Measurements from ENCODE around the gene CPE.

CPE gene

GRCh38 chr4:165454426-165454825, 75.6 kb downstream of the CPE start:
- no peaks in the 10 kb centered on the region for H3K36me3 ChIP-seq (ENCODE audit: control insufficient read depth, insufficient read depth, low read length)
- no peak overlapping the region for H4K8ac ChIP-seq (ENCODE audit: low read depth, low read length)
- H3K79me2 ChIP-seq (ENCODE audit: control insufficient read depth, insufficient read depth, low read length): no peaks in the 10 kb centered on the region
- H2BK5ac ChIP-seq (ENCODE audit: low read length): no peak overlapping the region
- H2AK5ac ChIP-seq (ENCODE audit: low read length): no peak overlapping the region
- H3K79me1 ChIP-seq (ENCODE audit: low read length): no peaks in the 10 kb centered on the region
- no peak overlapping the region for H3K18ac ChIP-seq (ENCODE audit: low read length)
- no peak for DNase-seq
- H2BK120ac ChIP-seq (ENCODE audit: low read depth, low read length): no peak overlapping the region
- no peak overlapping the region for H3K23ac ChIP-seq (ENCODE audit: low read length)
- H3K4me3 ChIP-seq (ENCODE audit: low read length): no peak overlapping the region
- WGBS (ENCODE audit: extremely low coverage, insufficient coverage, low lambda C conversion rate): no CpG with 5 or more reads among the region's 2 CpGs
- H3K27ac ChIP-seq (ENCODE audit: low read depth, low read length): no peak overlapping the region
- no peak overlapping the region for H2BK15ac ChIP-seq (replicated peaks; ENCODE audit: low read depth)
- no peaks in the 10 kb centered on the region for H3K27me3 ChIP-seq (ENCODE audit: insufficient read depth, low read length, poor library complexity)
- H4K5ac ChIP-seq (ENCODE audit: low read length): no peak overlapping the region
- H3K56ac ChIP-seq (ENCODE audit: low read length): no peak overlapping the region
- no peak overlapping the region for H3K4me2 ChIP-seq (ENCODE audit: low read length)
- H3K4me1 ChIP-seq (ENCODE audit: control insufficient read depth, low read depth, low read length): peaks cover 2% of the 10 kb centered on the region
- no peak overlapping the region for H3K9ac ChIP-seq (ENCODE audit: low read length)
- H3K4ac ChIP-seq (ENCODE audit: low read depth, low read length): no peak overlapping the region

- no CpG with 5 or more reads among the region's 2 CpGs for WGBS (ENCODE audit: extremely low coverage, insufficient coverage, low lambda C conversion rate)
- no peak for DNase-seq
- H3K27me3 ChIP-seq (ENCODE audit: insufficient read depth, low read length, poor library complexity): no peaks in the 10 kb centered on the region
- no peak overlapping the region for H3K4ac ChIP-seq (ENCODE audit: low read depth, low read length)
- H3K79me2 ChIP-seq (ENCODE audit: control insufficient read depth, insufficient read depth, low read length): no peaks in the 10 kb centered on the region
- H3K4me2 ChIP-seq (ENCODE audit: low read length): no peak overlapping the region
- H3K56ac ChIP-seq (ENCODE audit: low read length): no peak overlapping the region
- H3K36me3 ChIP-seq (ENCODE audit: control insufficient read depth, insufficient read depth, low read length): no peaks in the 10 kb centered on the region
- no peak overlapping the region for H3K4me3 ChIP-seq (ENCODE audit: low read length)
- no peak overlapping the region for H2AK5ac ChIP-seq (ENCODE audit: low read length)
- no peak overlapping the region for H2BK5ac ChIP-seq (ENCODE audit: low read length)
- H3K23ac ChIP-seq (ENCODE audit: low read length): no peak overlapping the region
- no peak overlapping the region for H3K9ac ChIP-seq (ENCODE audit: low read length)
- H2BK15ac ChIP-seq (replicated peaks; ENCODE audit: low read depth): no peak overlapping the region
- H3K79me1 ChIP-seq (ENCODE audit: low read length): no peaks in the 10 kb centered on the region
- H3K18ac ChIP-seq (ENCODE audit: low read length): no peak overlapping the region
- peaks cover 2% of the 10 kb centered on the region for H3K4me1 ChIP-seq (ENCODE audit: control insufficient read depth, low read depth, low read length)
- H2BK120ac ChIP-seq (ENCODE audit: low read depth, low read length): no peak overlapping the region
- no peak overlapping the region for H3K27ac ChIP-seq (ENCODE audit: low read depth, low read length)
- H4K8ac ChIP-seq (ENCODE audit: low read depth, low read length): no peak overlapping the region
- H4K5ac ChIP-seq (ENCODE audit: low read length): no peak overlapping the region
Measured at GRCh38 chr4:165457793-165458192, 79.0 kb downstream of the CPE start.

- no peak overlapping the region for H3K23ac ChIP-seq (ENCODE audit: low read length)
- no peak overlapping the region for H2BK15ac ChIP-seq (replicated peaks; ENCODE audit: low read depth)
- H4K8ac ChIP-seq (ENCODE audit: low read depth, low read length): no peak overlapping the region
- no peaks in the 10 kb centered on the region for H3K79me2 ChIP-seq (ENCODE audit: control insufficient read depth, insufficient read depth, low read length)
- no peak overlapping the region for H3K9ac ChIP-seq (ENCODE audit: low read length)
- no peak overlapping the region for H4K5ac ChIP-seq (ENCODE audit: low read length)
- H2BK5ac ChIP-seq (ENCODE audit: low read length): no peak overlapping the region
- no peak overlapping the region for H3K4me2 ChIP-seq (ENCODE audit: low read length)
- no peak overlapping the region for H3K27ac ChIP-seq (ENCODE audit: low read depth, low read length)
- no peaks in the 10 kb centered on the region for H3K79me1 ChIP-seq (ENCODE audit: low read length)
- DNase-seq: no peak
- no peak overlapping the region for H3K4me3 ChIP-seq (ENCODE audit: low read length)
- H3K4me1 ChIP-seq (ENCODE audit: control insufficient read depth, low read depth, low read length): peaks cover 2% of the 10 kb centered on the region
- H3K27me3 ChIP-seq (ENCODE audit: insufficient read depth, low read length, poor library complexity): no peaks in the 10 kb centered on the region
- no peak overlapping the region for H2BK120ac ChIP-seq (ENCODE audit: low read depth, low read length)
- H3K18ac ChIP-seq (ENCODE audit: low read length): no peak overlapping the region
- H3K56ac ChIP-seq (ENCODE audit: low read length): no peak overlapping the region
- H3K36me3 ChIP-seq (ENCODE audit: control insufficient read depth, insufficient read depth, low read length): no peaks in the 10 kb centered on the region
- no peak overlapping the region for H3K4ac ChIP-seq (ENCODE audit: low read depth, low read length)
- H2AK5ac ChIP-seq (ENCODE audit: low read length): no peak overlapping the region
Measured at GRCh38 chr4:165458471-165458870, 79.7 kb downstream of the CPE start.

- Histone ChIP-seq H2BK120ac (ENCODE audit: low read depth, low read length) (no peak overlapping the region), H3K79me2 (ENCODE audit: control insufficient read depth, insufficient read depth, low read length) (no peaks in the 10 kb centered on the region), H3K23ac (ENCODE audit: low read length) (no peak overlapping the region), H3K4me3 (ENCODE audit: low read length) (no peak overlapping the region), H3K36me3 (ENCODE audit: control insufficient read depth, insufficient read depth, low read length) (no peaks in the 10 kb centered on the region), H4K8ac (ENCODE audit: low read depth, low read length) (no peak overlapping the region), H2AK5ac (ENCODE audit: low read length) (no peak overlapping the region), H3K27ac (ENCODE audit: low read depth, low read length) (no peak overlapping the region), H3K4me1 (ENCODE audit: control insufficient read depth, low read depth, low read length) (peaks cover 2% of the 10 kb centered on the region), H3K27me3 (ENCODE audit: insufficient read depth, low read length, poor library complexity) (no peaks in the 10 kb centered on the region), H2BK5ac (ENCODE audit: low read length) (no peak overlapping the region), H2BK15ac (replicated peaks; ENCODE audit: low read depth) (no peak overlapping the region), H3K18ac (ENCODE audit: low read length) (no peak overlapping the region), H3K9ac (ENCODE audit: low read length) (no peak overlapping the region), H3K4ac (ENCODE audit: low read depth, low read length) (no peak overlapping the region), H3K79me1 (ENCODE audit: low read length) (no peaks in the 10 kb centered on the region), H3K4me2 (ENCODE audit: low read length) (no peak overlapping the region), H3K56ac (ENCODE audit: low read length) (no peak overlapping the region), H4K5ac (ENCODE audit: low read length) (no peak overlapping the region)
- WGBS (ENCODE audit: extremely low coverage, insufficient coverage, low lambda C conversion rate): no CpG with 5 or more reads among the region's 8 CpGs
- peak; percentile 36 for DNase-seq
Measured at GRCh38 chr4:165461159-165461821, 82.5 kb downstream of the CPE start.

GRCh38 chr4:165462009-165462408, 83.2 kb downstream of the CPE start:
- no peaks in the 10 kb centered on the region for H3K36me3 ChIP-seq (ENCODE audit: control insufficient read depth, insufficient read depth, low read length)
- H3K4me2 ChIP-seq (ENCODE audit: low read length): no peak overlapping the region
- H3K56ac ChIP-seq (ENCODE audit: low read length): no peak overlapping the region
- H3K4me1 ChIP-seq (ENCODE audit: control insufficient read depth, low read depth, low read length): peaks cover 1% of the 10 kb centered on the region
- H4K8ac ChIP-seq (ENCODE audit: low read depth, low read length): no peak overlapping the region
- H4K5ac ChIP-seq (ENCODE audit: low read length): no peak overlapping the region
- H3K27me3 ChIP-seq (ENCODE audit: insufficient read depth, low read length, poor library complexity): no peaks in the 10 kb centered on the region
- H3K79me1 ChIP-seq (ENCODE audit: low read length): no peaks in the 10 kb centered on the region
- H3K79me2 ChIP-seq (ENCODE audit: control insufficient read depth, insufficient read depth, low read length): no peaks in the 10 kb centered on the region
- no peak for DNase-seq
- H2BK120ac ChIP-seq (ENCODE audit: low read depth, low read length): no peak overlapping the region
- H2BK5ac ChIP-seq (ENCODE audit: low read length): no peak overlapping the region
- H3K23ac ChIP-seq (ENCODE audit: low read length): no peak overlapping the region
- no peak overlapping the region for H2BK15ac ChIP-seq (replicated peaks; ENCODE audit: low read depth)
- H3K4me3 ChIP-seq (ENCODE audit: low read length): no peak overlapping the region
- H3K27ac ChIP-seq (ENCODE audit: low read depth, low read length): no peak overlapping the region
- H3K4ac ChIP-seq (ENCODE audit: low read depth, low read length): no peak overlapping the region
- WGBS (ENCODE audit: extremely low coverage, insufficient coverage, low lambda C conversion rate): no CpG with 5 or more reads among the region's 3 CpGs
- H3K18ac ChIP-seq (ENCODE audit: low read length): no peak overlapping the region
- no peak overlapping the region for H2AK5ac ChIP-seq (ENCODE audit: low read length)
- no peak overlapping the region for H3K9ac ChIP-seq (ENCODE audit: low read length)

GRCh38 chr4:165464376-165464775, 85.6 kb downstream of the CPE start:
- no peaks in the 10 kb centered on the region for H3K79me2 ChIP-seq (ENCODE audit: control insufficient read depth, insufficient read depth, low read length)
- no peak for DNase-seq
- no peak overlapping the region for H3K4me2 ChIP-seq (ENCODE audit: low read length)
- no peak overlapping the region for H2AK5ac ChIP-seq (ENCODE audit: low read length)
- H3K36me3 ChIP-seq (ENCODE audit: control insufficient read depth, insufficient read depth, low read length): no peaks in the 10 kb centered on the region
- no peak overlapping the region for H4K8ac ChIP-seq (ENCODE audit: low read depth, low read length)
- H4K5ac ChIP-seq (ENCODE audit: low read length): no peak overlapping the region
- H2BK15ac ChIP-seq (replicated peaks; ENCODE audit: low read depth): no peak overlapping the region
- no peaks in the 10 kb centered on the region for H3K79me1 ChIP-seq (ENCODE audit: low read length)
- H3K23ac ChIP-seq (ENCODE audit: low read length): no peak overlapping the region
- no peaks in the 10 kb centered on the region for H3K4me1 ChIP-seq (ENCODE audit: control insufficient read depth, low read depth, low read length)
- WGBS (ENCODE audit: extremely low coverage, insufficient coverage, low lambda C conversion rate): no CpG with 5 or more reads among the region's 7 CpGs
- H3K4me3 ChIP-seq (ENCODE audit: low read length): no peak overlapping the region
- no peak overlapping the region for H3K18ac ChIP-seq (ENCODE audit: low read length)
- no peak overlapping the region for H2BK5ac ChIP-seq (ENCODE audit: low read length)
- no peak overlapping the region for H3K4ac ChIP-seq (ENCODE audit: low read depth, low read length)
- H2BK120ac ChIP-seq (ENCODE audit: low read depth, low read length): no peak overlapping the region
- H3K27ac ChIP-seq (ENCODE audit: low read depth, low read length): no peak overlapping the region
- H3K56ac ChIP-seq (ENCODE audit: low read length): no peak overlapping the region
- no peaks in the 10 kb centered on the region for H3K27me3 ChIP-seq (ENCODE audit: insufficient read depth, low read length, poor library complexity)
- H3K9ac ChIP-seq (ENCODE audit: low read length): no peak overlapping the region
